Glutamatergic neuron (in vitro differentiated cells): Measurements from ENCODE around the gene RMDN3. TPM values are rescaled to one million over a fixed set of nuclear protein-coding genes. Genes with fewer than 3 reads are reported as not detected.

Experiments used
- DNase-seq: peaks from one replicate; pipeline ENCODE4 v3.0.0; 2022
- H3K27ac Mint-ChIP-seq: one replicate; pipeline ENCODE4 v1.8.0; 2020; ENCODE audit warnings: mild to moderate bottlenecking, mixed read lengths, inconsistent platforms; ENCODE audit not compliant: unreplicated experiment
- H3K27me3 Mint-ChIP-seq: one replicate; pipeline ENCODE4 v1.8.0; 2020; ENCODE audit warnings: mild to moderate bottlenecking, moderate library complexity, mixed read lengths, inconsistent platforms; ENCODE audit not compliant: unreplicated experiment
- H3K36me3 Mint-ChIP-seq: one replicate; pipeline ENCODE4 v1.8.0; 2020; ENCODE audit warnings: mild to moderate bottlenecking, mixed read lengths, inconsistent platforms; ENCODE audit not compliant: unreplicated experiment
- H3K4me1 Mint-ChIP-seq: one replicate; pipeline ENCODE4 v1.8.0; 2020; ENCODE audit warnings: mild to moderate bottlenecking, low read depth, mixed read lengths, inconsistent platforms; ENCODE audit not compliant: unreplicated experiment
- H3K4me3 Mint-ChIP-seq: one replicate; pipeline ENCODE4 v1.8.0; 2020; ENCODE audit warnings: mild to moderate bottlenecking, mixed read lengths, inconsistent platforms; ENCODE audit not compliant: unreplicated experiment
- H3K9me3 Mint-ChIP-seq: one replicate; pipeline ENCODE4 v1.8.0; 2020; ENCODE audit warnings: mild to moderate bottlenecking, moderate library complexity, mixed read lengths, inconsistent platforms; ENCODE audit not compliant: unreplicated experiment
- long read RNA-seq: library from polyadenylated mRNA; unstranded; transcript quantifications from one replicate; pipeline ENCODE4 v2.0.0, GENCODE V29; 2020; ENCODE audit not compliant: unreplicated experiment
- total RNA-seq: library from RNA; stranded (reverse); fragmentation: NEBNext Ultra II Directional; extraction: Animal tissue kit (Norgen Biotek cat#: 25700); gene quantifications from one replicate; pipeline ENCODE4 v1.2.1, GENCODE V29; 2021; ENCODE audit not compliant: unreplicated experiment
- TF ChIP-seq, protein P1 (sequence below): fragments of 200-600 bp; sonication (generic); IDR thresholded peaks from one replicate; pipeline ENCODE4 v1.5.0; 2021; ENCODE audit not compliant: partially characterized antibody, unreplicated experiment

The RMDN3 gene, protein sequence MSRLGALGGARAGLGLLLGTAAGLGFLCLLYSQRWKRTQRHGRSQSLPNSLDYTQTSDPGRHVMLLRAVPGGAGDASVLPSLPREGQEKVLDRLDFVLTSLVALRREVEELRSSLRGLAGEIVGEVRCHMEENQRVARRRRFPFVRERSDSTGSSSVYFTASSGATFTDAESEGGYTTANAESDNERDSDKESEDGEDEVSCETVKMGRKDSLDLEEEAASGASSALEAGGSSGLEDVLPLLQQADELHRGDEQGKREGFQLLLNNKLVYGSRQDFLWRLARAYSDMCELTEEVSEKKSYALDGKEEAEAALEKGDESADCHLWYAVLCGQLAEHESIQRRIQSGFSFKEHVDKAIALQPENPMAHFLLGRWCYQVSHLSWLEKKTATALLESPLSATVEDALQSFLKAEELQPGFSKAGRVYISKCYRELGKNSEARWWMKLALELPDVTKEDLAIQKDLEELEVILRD
- 37.1 TPM for total RNA-seq
- long read RNA-seq, transcript RMDN3-202 (13 exons, 2,251 nt) = major isoform, 10 of 22 reads
- long read RNA-seq, partial matches to known transcripts = 7 of 22 reads
- long read RNA-seq, other reads (novel, unspliced or antisense) = 4 of 22 reads

DNA sequence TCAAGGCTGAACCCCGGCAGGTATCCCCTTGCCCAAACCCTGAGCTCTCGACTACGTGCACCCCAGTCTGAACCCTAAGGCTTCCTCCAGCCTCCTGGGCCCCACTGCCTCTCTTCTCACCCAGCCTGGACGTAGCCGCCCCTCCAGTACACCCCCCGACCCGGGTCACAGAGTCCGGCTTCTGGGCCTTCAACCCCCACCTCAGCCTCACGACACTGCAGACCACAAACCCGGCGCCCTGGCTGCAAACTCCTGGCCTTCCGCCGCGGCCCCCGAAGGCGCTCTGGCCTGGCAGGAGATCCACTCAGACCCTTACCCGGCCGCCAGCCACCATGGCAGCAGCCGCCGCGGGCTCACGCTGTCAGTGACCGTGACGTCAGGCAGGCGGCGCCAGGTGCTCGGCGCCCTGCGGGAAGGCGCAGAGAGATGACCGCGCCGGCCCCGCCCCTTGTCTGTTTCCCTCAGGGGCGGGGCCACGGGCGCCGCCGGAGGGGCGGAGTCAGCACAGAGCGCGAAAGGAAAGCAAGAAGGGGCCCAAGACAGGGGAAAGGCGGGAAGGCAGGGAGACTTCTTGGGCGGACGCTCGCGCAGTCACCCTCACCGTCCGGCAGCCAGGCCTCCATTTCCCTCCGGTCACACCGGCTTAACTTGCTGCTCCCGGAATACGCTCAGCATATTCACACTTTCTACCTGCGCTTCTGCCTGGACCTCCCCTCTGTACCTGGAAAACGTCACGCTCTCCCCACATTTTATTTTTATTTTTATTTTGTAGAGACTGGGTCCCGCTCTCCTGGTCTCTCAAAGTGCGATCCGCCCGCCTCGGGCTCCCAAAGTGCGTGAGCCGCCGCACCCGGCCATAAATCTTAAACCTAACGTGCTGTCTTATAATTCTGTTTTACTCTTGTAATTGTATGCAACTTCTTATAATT lies at the start of gene RMDN3:
Gene RMDN3, minus strand, starts transcription at position 372 of the 929 bp plus-strand sequence. CDS start 471 bp downstream, outside the sequence.
- Mint-ChIP-seq H3K4me3 (peak within 1 kb of the TSS; percentile 92), H3K36me3 (no peaks in the 10 kb centered on the region), H3K27me3 (peaks cover 4% of the 10 kb centered on the region), H3K4me1 (peaks cover 3% of the 10 kb centered on the region), H3K27ac (peak within 1 kb of the TSS; percentile 64), H3K9me3 (peaks cover 5% of the 10 kb centered on the region)
- TF ChIP-seq, protein P1, sequence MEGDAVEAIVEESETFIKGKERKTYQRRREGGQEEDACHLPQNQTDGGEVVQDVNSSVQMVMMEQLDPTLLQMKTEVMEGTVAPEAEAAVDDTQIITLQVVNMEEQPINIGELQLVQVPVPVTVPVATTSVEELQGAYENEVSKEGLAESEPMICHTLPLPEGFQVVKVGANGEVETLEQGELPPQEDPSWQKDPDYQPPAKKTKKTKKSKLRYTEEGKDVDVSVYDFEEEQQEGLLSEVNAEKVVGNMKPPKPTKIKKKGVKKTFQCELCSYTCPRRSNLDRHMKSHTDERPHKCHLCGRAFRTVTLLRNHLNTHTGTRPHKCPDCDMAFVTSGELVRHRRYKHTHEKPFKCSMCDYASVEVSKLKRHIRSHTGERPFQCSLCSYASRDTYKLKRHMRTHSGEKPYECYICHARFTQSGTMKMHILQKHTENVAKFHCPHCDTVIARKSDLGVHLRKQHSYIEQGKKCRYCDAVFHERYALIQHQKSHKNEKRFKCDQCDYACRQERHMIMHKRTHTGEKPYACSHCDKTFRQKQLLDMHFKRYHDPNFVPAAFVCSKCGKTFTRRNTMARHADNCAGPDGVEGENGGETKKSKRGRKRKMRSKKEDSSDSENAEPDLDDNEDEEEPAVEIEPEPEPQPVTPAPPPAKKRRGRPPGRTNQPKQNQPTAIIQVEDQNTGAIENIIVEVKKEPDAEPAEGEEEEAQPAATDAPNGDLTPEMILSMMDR = no peak
- DNase-seq = peak; percentile 94

DNA sequence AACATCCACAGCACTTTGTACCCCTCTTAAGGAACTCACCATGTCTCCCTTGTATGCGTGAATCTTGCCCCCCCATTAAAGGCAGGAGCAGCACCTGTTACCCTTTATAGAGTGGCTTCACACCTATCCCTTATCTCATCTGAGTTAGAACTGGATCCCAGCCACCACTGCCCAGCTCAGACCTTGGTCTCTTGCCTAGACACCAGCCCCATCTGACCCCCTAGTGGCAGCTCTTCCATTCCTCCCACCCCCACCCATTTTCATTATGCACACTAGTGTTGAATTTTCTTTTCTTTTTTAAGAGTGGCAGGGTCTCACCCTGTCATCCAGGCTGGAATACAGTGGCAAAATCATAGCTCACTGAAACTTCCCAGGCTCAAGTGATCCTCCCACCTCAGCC lies 48.6 kb upstream of the RMDN3 start:
- DNase-seq = no peak
- H3K27ac Mint-ChIP-seq = no peak overlapping the region
- H3K36me3 Mint-ChIP-seq = no peaks in the 10 kb centered on the region
- peaks cover 7% of the 10 kb centered on the region for H3K9me3 Mint-ChIP-seq
- TF ChIP-seq, protein P1 = no peak
- no peak overlapping the region for H3K4me3 Mint-ChIP-seq
- peaks cover 10% of the 10 kb centered on the region for H3K27me3 Mint-ChIP-seq
- peaks cover 11% of the 10 kb centered on the region for H3K4me1 Mint-ChIP-seq

DNA sequence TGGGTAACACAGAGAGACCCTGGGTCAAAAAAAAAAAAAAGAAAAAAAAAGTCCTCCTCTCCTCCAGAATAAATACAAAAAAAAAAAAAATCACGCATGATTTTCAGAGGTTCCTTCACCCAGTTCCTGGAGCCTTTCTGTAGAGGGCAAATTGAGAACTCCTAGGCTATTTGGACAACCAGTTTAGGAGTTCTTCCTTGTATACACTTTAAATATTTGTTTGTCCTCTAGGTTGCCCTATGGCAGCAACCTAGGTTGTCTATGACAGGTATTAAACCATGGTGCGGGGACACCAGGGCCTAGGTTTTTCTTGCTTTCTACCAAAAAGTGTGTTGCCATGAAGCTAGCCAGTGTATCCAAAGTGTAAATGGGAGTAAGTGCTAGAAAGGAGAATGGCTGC lies 48.0 kb upstream of the RMDN3 start:
- H3K27ac Mint-ChIP-seq = no peak overlapping the region
- H3K4me3 Mint-ChIP-seq = no peak overlapping the region
- TF ChIP-seq, protein P1 = no peak
- peaks cover 10% of the 10 kb centered on the region for H3K27me3 Mint-ChIP-seq
- no peak for DNase-seq
- H3K9me3 Mint-ChIP-seq = peaks cover 6% of the 10 kb centered on the region
- no peaks in the 10 kb centered on the region for H3K36me3 Mint-ChIP-seq
- H3K4me1 Mint-ChIP-seq = peaks cover 7% of the 10 kb centered on the region

DNA sequence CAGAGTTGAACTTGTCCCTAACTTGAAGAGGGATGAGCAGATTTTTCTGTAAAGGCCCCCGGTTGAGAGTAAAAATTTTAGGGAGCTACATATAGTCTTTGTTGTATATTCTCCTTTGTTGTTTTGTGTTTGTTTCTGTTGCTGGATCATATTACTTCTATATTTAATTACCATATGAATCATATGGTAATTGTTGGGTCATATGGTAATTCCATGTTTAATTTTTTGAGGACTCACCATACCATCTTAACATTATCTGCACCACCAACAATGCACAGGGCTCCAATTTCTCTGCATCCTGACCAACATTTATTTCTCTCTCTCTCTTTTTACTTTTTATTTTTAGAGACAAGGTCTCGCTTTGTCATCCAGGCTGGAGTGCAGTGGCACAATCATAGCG lies 44.5 kb upstream of the RMDN3 start:
- Mint-ChIP-seq H3K4me3 (no peak overlapping the region), H3K4me1 (no peaks in the 10 kb centered on the region), H3K27ac (peak overlapping the region; percentile 15), H3K27me3 (peaks cover 5% of the 10 kb centered on the region), H3K36me3 (no peaks in the 10 kb centered on the region), H3K9me3 (no peaks in the 10 kb centered on the region)
- no peak for DNase-seq
- TF ChIP-seq, protein P1 = no peak
